Vein endothelial cell (primary cell): ENCODE data around the gene ZNF574. TPM values are rescaled to one million over a fixed set of nuclear protein-coding genes. Genes with fewer than 3 reads are reported as not detected.

Experiments used
- total RNA-seq: library from RNA; depleted of rRNA; stranded (reverse); fragments of >200 nt; gene quantifications from 2 replicates; pipeline ENCODE4 v1.2.3, GENCODE V29; 2012

ZNF574 gene, protein sequence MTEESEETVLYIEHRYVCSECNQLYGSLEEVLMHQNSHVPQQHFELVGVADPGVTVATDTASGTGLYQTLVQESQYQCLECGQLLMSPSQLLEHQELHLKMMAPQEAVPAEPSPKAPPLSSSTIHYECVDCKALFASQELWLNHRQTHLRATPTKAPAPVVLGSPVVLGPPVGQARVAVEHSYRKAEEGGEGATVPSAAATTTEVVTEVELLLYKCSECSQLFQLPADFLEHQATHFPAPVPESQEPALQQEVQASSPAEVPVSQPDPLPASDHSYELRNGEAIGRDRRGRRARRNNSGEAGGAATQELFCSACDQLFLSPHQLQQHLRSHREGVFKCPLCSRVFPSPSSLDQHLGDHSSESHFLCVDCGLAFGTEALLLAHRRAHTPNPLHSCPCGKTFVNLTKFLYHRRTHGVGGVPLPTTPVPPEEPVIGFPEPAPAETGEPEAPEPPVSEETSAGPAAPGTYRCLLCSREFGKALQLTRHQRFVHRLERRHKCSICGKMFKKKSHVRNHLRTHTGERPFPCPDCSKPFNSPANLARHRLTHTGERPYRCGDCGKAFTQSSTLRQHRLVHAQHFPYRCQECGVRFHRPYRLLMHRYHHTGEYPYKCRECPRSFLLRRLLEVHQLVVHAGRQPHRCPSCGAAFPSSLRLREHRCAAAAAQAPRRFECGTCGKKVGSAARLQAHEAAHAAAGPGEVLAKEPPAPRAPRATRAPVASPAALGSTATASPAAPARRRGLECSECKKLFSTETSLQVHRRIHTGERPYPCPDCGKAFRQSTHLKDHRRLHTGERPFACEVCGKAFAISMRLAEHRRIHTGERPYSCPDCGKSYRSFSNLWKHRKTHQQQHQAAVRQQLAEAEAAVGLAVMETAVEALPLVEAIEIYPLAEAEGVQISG
- total RNA-seq, result 23.2 and 26.8 TPM in 2 replicates

DNA sequence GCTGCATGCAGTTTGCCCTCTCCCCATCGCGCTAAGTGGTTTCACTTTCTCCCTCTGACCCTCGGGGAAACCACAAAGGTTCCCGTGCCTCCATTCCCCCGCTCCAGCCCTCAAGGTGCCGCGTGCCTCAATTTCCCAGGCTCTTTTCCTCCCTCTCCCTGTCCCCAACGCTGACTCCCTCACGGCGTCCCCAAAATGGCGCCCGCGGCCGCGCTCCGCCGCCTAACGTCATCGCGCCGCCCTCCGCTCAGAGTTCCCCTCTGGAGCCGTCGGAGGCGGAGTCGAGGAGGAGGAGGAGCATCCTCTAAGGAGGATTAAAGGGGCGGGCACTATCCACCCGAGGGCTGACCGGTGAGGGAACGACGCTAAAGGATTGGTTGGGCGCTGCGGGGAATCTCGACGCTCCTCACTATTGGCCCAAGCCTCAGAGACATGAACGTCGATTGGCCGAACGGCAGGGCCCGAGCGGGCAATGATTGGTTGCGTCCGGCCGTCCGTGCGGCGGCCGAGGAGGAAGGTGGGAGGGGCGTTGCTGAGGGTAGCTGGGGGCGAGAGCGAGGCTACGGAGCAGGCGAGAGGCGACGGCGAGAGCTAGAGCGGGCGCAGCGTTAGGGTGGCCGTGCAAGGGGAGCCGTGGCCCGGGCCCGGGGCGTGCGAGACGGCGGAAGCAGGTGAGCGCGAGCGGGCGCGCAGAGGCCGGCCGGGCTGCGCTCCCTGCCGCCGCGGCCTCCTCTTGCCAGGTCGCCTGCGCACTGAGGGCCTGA, at the start of gene ZNF574:
TSS of gene ZNF574 (plus strand) at position 551 of the 764 bp plus-strand sequence. CDS start 2,441 bp downstream, outside the sequence.

DNA sequence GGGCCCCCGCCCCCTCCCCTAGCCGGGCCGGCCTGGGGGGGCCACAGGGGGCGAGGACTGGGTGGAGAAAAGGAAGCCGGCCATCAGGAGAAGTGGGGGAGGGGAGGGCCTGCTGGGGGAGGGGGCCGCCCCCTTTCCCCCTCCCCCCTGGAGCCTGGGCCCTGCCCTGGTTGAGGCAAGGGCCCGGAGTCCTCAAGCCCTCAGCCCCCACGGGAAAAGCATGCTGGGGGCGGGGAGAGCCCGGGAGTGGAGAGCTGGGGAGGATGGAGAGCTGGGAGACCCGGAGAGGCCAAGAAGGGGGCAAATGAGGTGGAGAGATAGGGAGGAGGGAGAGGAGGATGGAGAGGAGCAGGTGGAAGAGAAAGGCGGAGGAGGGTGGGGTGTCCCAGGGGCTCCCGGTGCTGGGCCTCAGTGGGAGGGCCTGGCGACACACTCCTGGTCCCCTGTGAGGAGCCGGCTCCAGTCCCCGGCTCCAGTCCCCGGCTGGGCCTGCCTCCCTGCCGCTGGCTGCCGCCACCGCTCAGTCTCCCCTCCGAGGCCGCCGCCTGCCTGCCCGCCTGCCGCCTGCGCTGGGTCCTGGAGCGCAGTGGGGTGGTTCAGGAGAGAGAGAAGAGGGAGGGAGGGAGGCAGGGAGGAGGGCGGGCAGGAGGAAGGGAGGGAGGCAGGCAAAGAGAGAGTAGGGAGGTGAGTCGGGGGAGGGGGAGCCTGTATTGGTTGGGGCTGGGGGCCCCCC, 6.2 kb upstream of the ZNF574 start, which contains the start of gene GRIK5:
TSS of gene GRIK5 (minus strand) at position 588 of the 733 bp plus-strand sequence. CDS start 4,436 bp downstream, outside the sequence.

Other genes with a start within 250 kb of the ZNF574 start
- not detected in 2 replicates for gene LYPD4, start 231.5 kb upstream of the ZNF574 start, total RNA-seq
- gene DMRTC2, start 231.1 kb upstream of the ZNF574 start, total RNA-seq, result not detected in 2 replicates
- 908 and 1,614 TPM in 2 replicates for gene RPS19, start 215.9 kb upstream of the ZNF574 start, total RNA-seq
- gene CD79A, start 198.9 kb upstream of the ZNF574 start, total RNA-seq, result 0.33 TPM in 1 of 2 replicates, not detected in the other
- gene ARHGEF1, start 193.0 kb upstream of the ZNF574 start, total RNA-seq, result 56.2 and 56.8 TPM in 2 replicates
- gene ERFL, start 147.7 kb upstream of the ZNF574 start, total RNA-seq, result not detected in 2 replicates
- gene RABAC1, start 116.8 kb upstream of the ZNF574 start, total RNA-seq, result 80.0 and 119 TPM in 2 replicates
- gene ATP1A3, start 81.9 kb upstream of the ZNF574 start, total RNA-seq, result under 0.01 TPM in 1 of 2 replicates, not detected in the other
- gene GRIK5, start 6.0 kb upstream of the ZNF574 start, total RNA-seq, result under 0.01 TPM in 1 of 2 replicates, not detected in the other
- gene POU2F2, start 56.3 kb downstream of the ZNF574 start, total RNA-seq, result 1.3 and 1.5 TPM in 2 replicates
- gene DEDD2, start 141.5 kb downstream of the ZNF574 start, total RNA-seq, result 18.9 and 24.6 TPM in 2 replicates
- 15.7 and 16.7 TPM in 2 replicates for gene ZNF526, start 144.1 kb downstream of the ZNF574 start, total RNA-seq
- gene GSK3A, start 166.4 kb downstream of the ZNF574 start, total RNA-seq, result 30.1 and 34.4 TPM in 2 replicates
- gene ERF, start 179.0 kb downstream of the ZNF574 start, total RNA-seq, result 56.6 and 90.2 TPM in 2 replicates
- gene CIC, start 193.1 kb downstream of the ZNF574 start, total RNA-seq, result 37.2 and 42.5 TPM in 2 replicates
- 0.67 and 0.98 TPM in 2 replicates for gene PRR19, start 226.0 kb downstream of the ZNF574 start, total RNA-seq
- gene PAFAH1B3, start 226.5 kb downstream of the ZNF574 start, total RNA-seq, result 41.3 and 51.6 TPM in 2 replicates
- gene TMEM145, start 237.1 kb downstream of the ZNF574 start, total RNA-seq, result not detected in 2 replicates
- 33.1 and 49.0 TPM in 2 replicates for gene MEGF8, start 249.5 kb downstream of the ZNF574 start, total RNA-seq